ENCODE results near the gene IL1RAPL1. TPM values are rescaled to one million over a fixed set of nuclear protein-coding genes. Genes with fewer than 3 reads are reported as not detected.

Gene IL1RAPL1
- total RNA-seq, 2 donors from 2014 or later: not detected

DNA sequence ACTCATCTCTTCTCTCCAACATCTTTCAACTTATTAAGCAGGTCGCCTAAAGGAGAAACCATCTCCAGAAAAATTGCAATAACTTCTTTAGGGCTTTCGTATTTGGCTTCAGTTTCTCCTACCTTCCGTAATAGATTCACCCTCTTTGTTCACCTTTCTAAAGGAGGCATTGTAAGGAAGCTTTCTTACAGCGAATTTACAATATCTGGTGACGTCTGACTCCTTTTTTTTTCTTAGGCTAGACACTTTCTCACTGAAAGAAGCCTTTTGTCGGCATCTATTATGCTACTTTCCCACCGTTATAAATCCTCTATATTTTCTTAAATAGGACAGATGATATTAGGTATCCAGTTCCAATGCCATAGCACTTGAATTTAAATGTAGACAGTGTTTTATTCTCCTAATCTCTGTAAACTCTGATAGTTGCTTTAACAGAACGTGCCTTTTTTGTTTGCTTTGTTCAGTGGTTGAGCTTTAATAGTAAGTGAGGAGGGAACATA is 302.4 kb downstream of the IL1RAPL1 start:
- Mint-ChIP-seq H3K27ac (no peak overlapping the region), H3K4me3 (no peak overlapping the region), H3K27me3 (no peaks in the 10 kb centered on the region), H3K36me3 (ENCODE audit: low read depth) (no peaks in the 10 kb centered on the region), H3K4me1 (no peaks in the 10 kb centered on the region), H3K9me3 (no peaks in the 10 kb centered on the region)
- no peak for ATAC-seq (replicated peaks)

DNA sequence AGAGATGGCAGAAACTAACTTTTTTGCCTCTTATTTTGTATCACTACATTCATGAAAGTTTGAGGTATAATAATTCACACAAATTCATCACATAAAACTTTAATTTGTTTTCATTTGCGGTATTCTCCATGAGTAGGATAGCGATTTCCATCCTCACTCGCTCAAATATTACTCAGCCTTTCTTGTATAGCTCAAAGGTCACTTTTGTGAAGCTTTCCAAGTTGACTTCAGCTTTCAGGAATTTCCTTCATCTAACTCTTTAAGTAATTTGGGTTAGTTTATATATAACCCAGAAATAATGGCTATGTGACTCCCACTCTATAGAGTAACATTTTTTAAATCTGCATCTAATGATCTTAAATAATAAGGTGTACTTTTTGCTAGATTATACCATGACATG is 314.4 kb downstream of the IL1RAPL1 start:
- Mint-ChIP-seq H3K36me3 (ENCODE audit: low read depth) (no peaks in the 10 kb centered on the region), H3K9me3 (peaks cover 9% of the 10 kb centered on the region), H3K4me3 (no peak overlapping the region), H3K27me3 (no peaks in the 10 kb centered on the region), H3K27ac (no peak overlapping the region), H3K4me1 (no peaks in the 10 kb centered on the region)
- no peak for ATAC-seq (replicated peaks)

DNA sequence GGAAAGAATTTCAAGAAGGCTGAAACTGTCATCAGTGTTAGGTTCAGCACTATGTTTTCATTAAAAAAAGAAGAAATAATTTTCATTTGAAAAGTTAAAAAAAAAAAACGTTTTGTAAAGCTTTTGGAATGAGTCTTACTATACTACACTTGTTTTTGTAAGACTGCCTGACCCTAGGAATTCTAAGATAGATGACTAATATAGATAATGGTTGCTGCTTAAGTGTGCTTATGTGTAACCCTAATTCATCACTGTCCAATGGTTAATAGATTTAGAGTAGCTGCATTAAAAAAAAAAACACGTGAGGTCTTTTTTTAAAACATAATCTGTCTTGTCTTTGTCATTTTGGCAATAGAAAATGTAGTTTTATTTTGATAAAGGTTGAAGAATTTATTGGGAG is 323.2 kb downstream of the IL1RAPL1 start:
- ATAC-seq (replicated peaks): no peak
- H3K27me3 Mint-ChIP-seq: no peaks in the 10 kb centered on the region
- no peaks in the 10 kb centered on the region for H3K36me3 Mint-ChIP-seq (ENCODE audit: low read depth)
- peaks cover 9% of the 10 kb centered on the region for H3K9me3 Mint-ChIP-seq
- H3K4me3 Mint-ChIP-seq: no peak overlapping the region
- H3K27ac Mint-ChIP-seq: no peak overlapping the region
- H3K4me1 Mint-ChIP-seq: no peaks in the 10 kb centered on the region

DNA sequence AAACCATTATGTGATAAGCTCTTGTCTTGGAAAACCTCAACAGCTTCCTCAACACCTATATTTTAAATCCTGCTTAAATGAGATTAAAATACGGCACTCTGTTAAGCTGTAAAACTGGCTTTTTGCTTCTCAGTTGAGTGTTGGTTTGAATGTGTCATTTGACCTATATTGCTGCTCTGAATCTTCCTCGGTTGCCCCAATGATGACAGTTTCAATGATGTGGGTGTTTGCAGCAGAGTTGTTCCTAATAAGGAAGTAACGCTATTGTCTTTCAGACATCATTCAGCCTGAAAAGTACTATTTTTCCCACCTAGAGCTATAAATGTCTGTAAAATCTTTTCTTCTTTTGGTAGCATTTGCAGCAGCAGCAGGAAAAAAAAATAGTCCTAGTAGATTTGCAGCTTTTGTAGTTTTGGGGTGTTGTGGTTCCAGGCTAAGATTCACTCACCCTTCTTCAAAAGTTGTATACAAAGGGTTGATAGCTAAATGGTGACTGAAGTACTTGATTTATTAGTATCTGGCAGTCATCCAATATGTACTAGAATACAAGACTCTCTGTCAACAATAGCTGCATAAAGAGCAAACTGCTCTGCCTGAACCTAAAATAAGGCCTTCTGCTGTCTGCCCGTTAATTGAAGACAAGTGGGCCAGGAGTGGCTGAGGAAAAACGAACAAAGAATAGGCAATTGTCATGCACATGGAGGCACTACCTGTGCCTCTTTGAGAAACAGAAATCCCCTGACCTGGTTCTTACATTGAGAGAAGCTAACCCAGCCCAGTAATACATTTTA is 333.1 kb downstream of the IL1RAPL1 start:
- no peaks in the 10 kb centered on the region for H3K9me3 Mint-ChIP-seq
- H3K4me3 Mint-ChIP-seq: no peak overlapping the region
- no peaks in the 10 kb centered on the region for H3K4me1 Mint-ChIP-seq
- ATAC-seq (replicated peaks): no peak
- H3K36me3 Mint-ChIP-seq (ENCODE audit: low read depth): no peaks in the 10 kb centered on the region
- no peaks in the 10 kb centered on the region for H3K27me3 Mint-ChIP-seq
- no peak overlapping the region for H3K27ac Mint-ChIP-seq

DNA sequence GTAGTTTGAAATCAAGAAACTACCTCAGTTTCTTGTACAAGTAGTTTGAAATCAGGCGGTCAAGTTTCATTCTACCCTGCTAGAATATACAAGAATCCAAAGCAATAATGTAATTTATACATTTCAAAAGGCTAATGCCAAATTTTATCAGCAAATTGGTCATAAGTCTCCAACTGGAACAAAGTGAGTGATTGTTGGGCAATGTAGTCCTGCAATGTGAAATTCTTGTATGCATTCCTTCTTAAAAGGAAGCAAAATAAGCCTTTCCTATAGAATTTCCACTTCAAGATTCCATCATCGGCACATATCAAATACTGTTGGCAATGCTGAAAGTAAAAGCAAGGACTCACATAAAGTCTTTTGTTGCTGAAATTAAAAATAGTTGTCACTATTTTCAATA is 334.9 kb downstream of the IL1RAPL1 start:
- Mint-ChIP-seq H3K27ac (no peak overlapping the region), H3K27me3 (no peaks in the 10 kb centered on the region), H3K4me3 (no peak overlapping the region), H3K4me1 (no peaks in the 10 kb centered on the region), H3K9me3 (no peaks in the 10 kb centered on the region), H3K36me3 (ENCODE audit: low read depth) (no peaks in the 10 kb centered on the region)
- ATAC-seq (replicated peaks): no peak

DNA sequence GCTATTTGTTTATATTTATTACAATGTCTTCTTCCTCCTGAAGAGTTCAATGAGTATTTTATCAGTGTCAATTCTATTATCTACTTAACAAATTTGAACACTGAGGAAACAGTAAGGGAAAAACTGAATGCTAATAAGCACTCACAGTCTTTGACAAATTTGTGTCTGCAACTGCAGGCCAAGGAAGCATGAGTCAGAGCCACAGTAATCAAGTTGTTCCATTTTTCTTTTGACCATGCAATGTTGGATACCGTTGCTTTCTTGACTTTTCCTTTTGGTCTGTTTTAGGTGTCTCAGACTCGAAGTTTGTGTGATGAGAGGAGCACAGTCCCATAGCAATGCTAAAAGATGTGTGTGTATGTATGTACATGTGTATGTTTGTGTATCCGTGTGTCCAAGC is 359.6 kb downstream of the IL1RAPL1 start:
- no peak overlapping the region for H3K4me3 Mint-ChIP-seq
- ATAC-seq (replicated peaks): no peak
- H3K27ac Mint-ChIP-seq: no peak overlapping the region
- peaks cover 3% of the 10 kb centered on the region for H3K9me3 Mint-ChIP-seq
- no peaks in the 10 kb centered on the region for H3K36me3 Mint-ChIP-seq (ENCODE audit: low read depth)
- H3K4me1 Mint-ChIP-seq: no peaks in the 10 kb centered on the region
- no peaks in the 10 kb centered on the region for H3K27me3 Mint-ChIP-seq

DNA sequence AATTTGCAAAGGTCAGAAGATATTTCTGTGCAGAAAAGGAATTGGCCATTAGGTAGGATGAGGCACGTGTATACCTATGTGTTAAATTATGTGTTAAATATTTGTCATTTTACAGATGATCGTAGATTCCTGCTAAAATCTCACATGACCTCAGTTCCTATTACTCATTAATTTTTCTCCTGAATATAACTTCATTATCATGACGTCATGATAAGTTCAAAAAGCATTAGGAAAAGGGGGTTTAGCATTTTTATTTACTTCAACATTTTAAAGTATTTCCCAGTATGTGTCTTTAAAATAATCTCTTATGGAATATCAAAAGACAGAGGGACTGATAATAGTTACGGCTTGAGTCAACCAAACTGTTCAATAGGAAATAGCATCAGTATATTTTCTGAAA is 372.8 kb downstream of the IL1RAPL1 start:
- no peak overlapping the region for H3K27ac Mint-ChIP-seq
- no peaks in the 10 kb centered on the region for H3K36me3 Mint-ChIP-seq (ENCODE audit: low read depth)
- no peaks in the 10 kb centered on the region for H3K4me1 Mint-ChIP-seq
- H3K27me3 Mint-ChIP-seq: no peaks in the 10 kb centered on the region
- no peak overlapping the region for H3K4me3 Mint-ChIP-seq
- H3K9me3 Mint-ChIP-seq: no peaks in the 10 kb centered on the region
- ATAC-seq (replicated peaks): no peak

DNA sequence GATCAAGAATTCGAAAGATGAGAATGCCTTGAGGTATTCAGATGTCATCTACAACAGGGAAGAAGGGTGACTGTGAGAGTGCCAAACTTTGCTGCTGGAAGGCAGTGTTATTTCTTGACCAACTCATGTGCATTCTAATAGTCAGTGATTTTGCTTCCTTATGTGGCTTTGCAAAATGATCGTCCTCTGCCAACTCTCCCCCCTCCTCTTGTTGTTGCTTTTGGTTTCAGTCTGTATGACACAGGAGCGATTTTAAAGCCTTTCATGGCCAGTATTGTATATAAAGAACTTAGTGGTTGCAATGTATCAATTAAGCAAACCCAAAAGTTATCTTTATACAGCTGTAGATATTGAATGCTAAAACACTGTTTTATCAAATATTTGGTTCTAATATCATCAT is 379.1 kb downstream of the IL1RAPL1 start:
- no peak for ATAC-seq (replicated peaks)
- H3K27me3 Mint-ChIP-seq: no peaks in the 10 kb centered on the region
- H3K36me3 Mint-ChIP-seq (ENCODE audit: low read depth): no peaks in the 10 kb centered on the region
- no peaks in the 10 kb centered on the region for H3K4me1 Mint-ChIP-seq
- no peak overlapping the region for H3K27ac Mint-ChIP-seq
- no peaks in the 10 kb centered on the region for H3K9me3 Mint-ChIP-seq
- no peak overlapping the region for H3K4me3 Mint-ChIP-seq

DNA sequence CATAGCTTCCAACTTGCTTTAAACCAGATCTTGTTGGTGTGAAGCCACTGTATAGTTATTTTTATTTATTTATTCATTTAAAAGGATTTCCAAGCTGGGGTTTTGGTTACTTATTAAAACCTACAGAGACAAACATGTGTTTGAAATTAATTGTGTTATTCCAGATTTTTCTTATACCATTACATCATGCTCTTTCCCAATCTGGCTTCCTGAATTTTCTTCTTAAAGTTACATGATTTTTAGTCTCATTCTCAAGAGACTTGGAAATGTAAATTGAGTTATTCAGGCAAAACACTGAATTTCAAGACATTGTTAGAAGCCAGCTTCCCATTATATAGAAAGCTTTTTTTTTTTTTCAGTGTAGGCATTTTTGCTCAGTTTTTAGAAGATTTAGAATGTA is 381.9 kb downstream of the IL1RAPL1 start:
- Mint-ChIP-seq H3K4me1 (no peaks in the 10 kb centered on the region), H3K36me3 (ENCODE audit: low read depth) (no peaks in the 10 kb centered on the region), H3K9me3 (peaks cover 3% of the 10 kb centered on the region), H3K4me3 (no peak overlapping the region), H3K27me3 (no peaks in the 10 kb centered on the region), H3K27ac (no peak overlapping the region)
- ATAC-seq (replicated peaks): no peak

DNA sequence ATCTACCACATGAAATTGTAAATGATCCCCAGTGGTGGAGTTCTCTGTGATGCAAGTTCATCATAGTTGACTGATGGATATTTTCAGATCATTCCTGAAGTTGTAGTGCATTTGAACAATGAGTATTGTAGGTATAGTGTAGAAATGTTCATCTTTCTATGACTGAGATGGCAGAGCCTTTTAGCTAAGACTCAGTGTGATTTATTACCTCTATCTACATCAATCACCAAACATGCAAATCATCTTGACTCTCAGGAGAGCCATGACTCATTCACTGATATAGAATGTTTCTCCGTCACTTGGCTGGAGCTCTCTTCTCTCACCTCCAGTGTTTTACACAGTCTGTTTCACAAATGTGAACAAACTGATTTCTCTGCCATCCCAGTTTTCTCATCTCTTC is 392.6 kb downstream of the IL1RAPL1 start:
- H3K9me3 Mint-ChIP-seq: peaks cover 9% of the 10 kb centered on the region
- no peaks in the 10 kb centered on the region for H3K36me3 Mint-ChIP-seq (ENCODE audit: low read depth)
- ATAC-seq (replicated peaks): no peak
- no peak overlapping the region for H3K27ac Mint-ChIP-seq
- no peak overlapping the region for H3K4me3 Mint-ChIP-seq
- H3K4me1 Mint-ChIP-seq: no peaks in the 10 kb centered on the region
- no peaks in the 10 kb centered on the region for H3K27me3 Mint-ChIP-seq

DNA sequence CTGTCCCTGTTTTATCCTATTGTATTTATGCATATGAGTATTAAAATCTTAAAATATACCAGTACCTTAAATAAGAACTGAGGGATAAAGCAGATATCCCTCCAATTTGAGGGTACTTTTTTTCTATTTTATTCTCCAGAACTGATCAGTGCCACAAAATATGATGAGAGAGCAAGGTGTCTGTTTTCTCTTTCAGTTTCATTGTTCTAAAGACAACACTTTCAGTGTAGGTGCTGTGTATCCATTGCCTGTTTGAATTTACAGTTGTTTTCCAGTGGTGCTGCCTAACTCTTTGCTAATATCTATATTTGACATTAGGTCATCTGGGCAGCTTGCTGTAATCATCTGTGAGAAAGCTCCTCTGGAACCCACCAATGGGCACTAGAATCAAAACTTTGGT is 394.7 kb downstream of the IL1RAPL1 start:
- Mint-ChIP-seq H3K4me3 (no peak overlapping the region), H3K4me1 (no peaks in the 10 kb centered on the region), H3K27me3 (no peaks in the 10 kb centered on the region), H3K27ac (no peak overlapping the region), H3K9me3 (peaks cover 9% of the 10 kb centered on the region), H3K36me3 (ENCODE audit: low read depth) (no peaks in the 10 kb centered on the region)
- no peak for ATAC-seq (replicated peaks)

DNA sequence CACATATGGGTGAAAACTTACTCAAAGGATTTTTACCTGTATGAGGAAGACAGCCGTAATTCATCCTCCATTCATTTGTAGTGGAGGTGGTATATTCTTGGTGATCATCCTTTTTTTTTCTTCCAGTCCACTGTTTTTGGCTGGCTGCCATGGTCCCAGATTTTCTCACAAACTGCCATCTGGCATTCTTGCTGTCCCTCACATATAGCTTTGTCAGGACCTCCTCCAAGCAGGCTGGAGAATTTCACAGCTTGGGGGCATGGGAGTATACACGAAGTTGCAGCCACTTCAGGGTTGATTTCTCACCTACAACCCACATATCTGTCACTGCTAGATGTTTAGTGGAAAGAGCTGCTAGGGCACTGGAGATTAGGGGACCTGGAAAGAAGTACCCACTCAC is 401.0 kb downstream of the IL1RAPL1 start:
- Mint-ChIP-seq H3K27ac (no peak overlapping the region), H3K9me3 (peaks cover 4% of the 10 kb centered on the region), H3K36me3 (ENCODE audit: low read depth) (no peaks in the 10 kb centered on the region), H3K27me3 (no peaks in the 10 kb centered on the region), H3K4me1 (no peaks in the 10 kb centered on the region), H3K4me3 (no peak overlapping the region)
- ATAC-seq (replicated peaks): no peak

DNA sequence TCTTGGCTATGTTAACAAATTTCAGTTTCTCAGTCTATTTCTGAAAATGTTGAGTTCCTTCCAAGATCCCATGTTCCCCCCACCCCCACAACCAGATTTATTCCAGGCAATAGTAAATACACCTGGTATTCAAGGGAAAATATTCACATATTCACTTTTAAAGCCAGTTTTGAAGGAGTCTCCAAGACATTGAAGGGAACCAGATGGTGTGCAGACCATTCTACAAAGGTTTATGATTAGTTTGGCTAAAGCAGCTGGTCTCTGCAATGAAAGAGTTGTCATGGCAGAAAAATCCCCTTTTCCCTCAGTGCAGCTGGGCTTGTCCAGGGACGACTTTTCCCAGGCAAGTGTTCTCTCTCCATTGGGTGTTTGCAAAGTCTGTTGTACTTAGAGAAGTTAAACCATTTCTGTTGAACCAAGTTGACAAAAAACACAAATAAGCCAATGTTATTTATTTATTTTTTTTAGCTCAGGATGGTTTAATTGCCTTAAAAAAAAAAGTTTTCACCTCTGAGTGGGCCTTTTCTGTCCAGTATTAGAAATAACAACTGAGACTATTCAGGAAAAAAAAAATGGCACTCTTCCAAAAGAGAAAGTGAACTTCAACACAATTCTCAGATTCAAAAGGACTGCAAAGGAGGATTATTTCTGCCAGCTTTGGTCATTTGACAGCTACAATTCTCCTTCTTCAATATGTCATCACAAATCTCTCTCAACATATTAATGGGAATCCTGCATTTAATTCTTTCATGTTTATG is 410.6 kb downstream of the IL1RAPL1 start:
- H3K36me3 Mint-ChIP-seq (ENCODE audit: low read depth): no peaks in the 10 kb centered on the region
- H3K4me1 Mint-ChIP-seq: no peaks in the 10 kb centered on the region
- no peak for ATAC-seq (replicated peaks)

DNA sequence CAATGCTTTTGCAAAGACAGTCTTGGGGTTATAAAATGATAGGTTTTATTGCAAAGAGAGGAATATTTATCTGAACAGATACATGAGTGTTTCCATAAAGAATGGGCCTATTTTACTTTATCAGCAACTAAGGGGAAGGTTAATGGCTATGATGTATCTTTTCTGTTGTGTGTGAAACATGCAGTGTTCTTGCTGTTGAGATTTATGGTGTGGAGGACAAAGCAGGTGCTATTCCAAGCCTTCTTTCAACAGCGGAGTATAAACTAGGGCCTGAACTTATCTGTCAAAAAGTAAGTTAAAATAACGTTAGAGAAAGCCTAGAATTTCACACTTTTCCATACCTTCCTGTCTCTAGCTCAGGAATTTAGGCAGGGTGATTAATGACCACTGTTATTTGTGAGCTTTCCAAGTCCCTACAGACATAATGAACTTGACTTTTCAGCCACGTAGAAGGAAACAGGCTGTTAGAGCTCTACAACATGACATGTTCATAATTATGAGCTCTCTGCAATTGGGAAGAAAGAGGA is 411.4 kb downstream of the IL1RAPL1 start:
- Mint-ChIP-seq H3K9me3 (no peaks in the 10 kb centered on the region), H3K27ac (no peak overlapping the region), H3K4me1 (no peaks in the 10 kb centered on the region), H3K27me3 (no peaks in the 10 kb centered on the region), H3K4me3 (no peak overlapping the region), H3K36me3 (ENCODE audit: low read depth) (no peaks in the 10 kb centered on the region)
- no peak for ATAC-seq (replicated peaks)

More for the DNA sequence above, 410.6 kb downstream of the IL1RAPL1 start:
- Mint-ChIP-seq H3K9me3 (no peaks in the 10 kb centered on the region), H3K27me3 (no peaks in the 10 kb centered on the region), H3K27ac (no peak overlapping the region), H3K4me3 (no peak overlapping the region)

DNA sequence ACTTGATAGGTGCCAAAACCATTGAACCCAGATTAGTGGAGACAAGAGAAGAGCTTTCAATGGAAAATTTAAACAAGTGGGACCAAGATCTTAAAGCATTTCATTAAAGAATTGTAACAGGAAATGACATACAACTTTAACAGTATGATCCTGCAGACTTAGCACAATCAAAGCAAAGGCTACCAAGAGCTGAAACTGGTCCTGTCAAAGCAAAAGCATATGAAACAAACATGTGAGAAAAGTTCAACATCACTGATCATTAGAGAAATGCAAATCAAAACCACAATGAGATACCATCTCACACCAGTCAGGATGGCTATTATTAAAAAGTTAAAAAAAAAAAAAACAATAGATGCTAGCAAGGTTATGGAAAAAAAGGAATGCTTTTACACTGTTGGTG is 425.6 kb downstream of the IL1RAPL1 start:
- Mint-ChIP-seq H3K27me3 (no peaks in the 10 kb centered on the region), H3K27ac (no peak overlapping the region), H3K9me3 (no peaks in the 10 kb centered on the region), H3K4me1 (no peaks in the 10 kb centered on the region), H3K4me3 (no peak overlapping the region), H3K36me3 (ENCODE audit: low read depth) (no peaks in the 10 kb centered on the region)
- no peak for ATAC-seq (replicated peaks)

All from activated T-helper 17 cell treated with anti-CD3 and anti-CD28 coated beads, Interleukin-2, amount 50 U/mL, for 72 hours (primary cell).